Ectodermal cell (in vitro differentiated cells): ENCODE data around the gene CCDC183. TPM values are rescaled to one million over a fixed set of nuclear protein-coding genes. Genes with fewer than 3 reads are reported as not detected.

Experiments
- H3K27ac ChIP-seq: 2 replicates; pipeline ENCODE4 v1.7.0; 2013; ENCODE audit warnings: mild to moderate bottlenecking, low read depth, low read length; ENCODE audit not compliant: insufficient read depth, poor library complexity, severe bottlenecking
- H3K27me3 ChIP-seq: 2 replicates; pipeline ENCODE4 v1.7.0; 2013; ENCODE audit warnings: mild to moderate bottlenecking, low read length; ENCODE audit not compliant: insufficient read depth, control insufficient read depth, poor library complexity, severe bottlenecking
- H3K36me3 ChIP-seq: one replicate; pipeline ENCODE4 v1.7.0; 2013; ENCODE audit warnings: low read length; ENCODE audit not compliant: control insufficient read depth, insufficient read depth
- H3K4me1 ChIP-seq: one replicate; pipeline ENCODE4 v1.7.0; 2013; ENCODE audit warnings: low read length; ENCODE audit not compliant: control insufficient read depth, insufficient read depth
- H3K4me3 ChIP-seq: 2 replicates; pipeline ENCODE4 v1.7.0; 2013; ENCODE audit warnings: low read depth, low read length, control low read depth; ENCODE audit not compliant: insufficient read depth
- H3K9me3 ChIP-seq: 2 replicates; pipeline ENCODE4 v1.7.0; 2013; ENCODE audit warnings: mild to moderate bottlenecking, low read length, moderate library complexity; ENCODE audit not compliant: control insufficient read depth
- WGBS, 2 experiments: methylation state at CpG; one replicate each; pipeline ENCODE4 v1.1.7; 2013; ENCODE audit warnings: missing lambda C conversion rate in 2 of 2; 5-methylcytosine and 5-hydroxymethylcytosine counted together
- polyA plus RNA-seq, 4 experiments: library from polyadenylated mRNA; stranded (reverse); fragments of 50-300 nt; gene quantifications; one replicate each; pipeline ENCODE4 v1.2.3, GENCODE V29; 2013

The CCDC183 gene
- polyA plus RNA-seq (2013, experiment 1 of 4), result 3.1 TPM
- polyA plus RNA-seq (2013, experiment 2 of 4), result 5.2 TPM
- 5.2 TPM for polyA plus RNA-seq (2013, experiment 3 of 4)
- 6.2 TPM for polyA plus RNA-seq (2013, experiment 4 of 4)

- no peaks in the 10 kb centered on the region for H3K36me3 ChIP-seq
- no peak within 1 kb of the TSS for H3K4me3 ChIP-seq
- H3K9me3 ChIP-seq, result no peaks in the 10 kb centered on the region
- peaks cover 30% of the 10 kb centered on the region for H3K4me1 ChIP-seq
- WGBS, 2 experiments, result 81% methylated on average over 5 of the region's 5 CpGs
- peaks cover 17% of the 10 kb centered on the region for H3K27me3 ChIP-seq
- H3K27ac ChIP-seq, result peak within 1 kb of the TSS; percentile 33
Measured at GRCh38 chr9:136796238-136796774, at the start of gene CCDC183. Gene CCDC183, plus strand, starts transcription at chr9:136796338. Its CDS starts 60 bp downstream, at chr9:136796398.

GRCh38 chr9:136746621-136747020 is 49.5 kb upstream of the CCDC183 start:
- Histone ChIP-seq H3K9me3 (no peaks in the 10 kb centered on the region), H3K27ac (no peak overlapping the region), H3K4me3 (no peak overlapping the region), H3K4me1 (peaks cover 16% of the 10 kb centered on the region), H3K27me3 (no peaks in the 10 kb centered on the region), H3K36me3 (no peaks in the 10 kb centered on the region)
- 92 to 93% methylated on average over 18 of the region's 18 CpGs for WGBS, 2 experiments

GRCh38 chr9:136747161-136748060 is 48.7 kb upstream of the CCDC183 start:
- 92 to 93% methylated on average over 22 of the region's 22 CpGs for WGBS, 2 experiments
- no peak overlapping the region for H3K4me3 ChIP-seq

GRCh38 chr9:136748201-136748600 is 47.9 kb upstream of the CCDC183 start, which contains the start of gene LCN6:
Gene LCN6, minus strand, starts transcription at chr9:136748525. Its CDS starts 42 bp downstream, at chr9:136748483.
- Histone ChIP-seq H3K27me3 (no peaks in the 10 kb centered on the region), H3K27ac (no peak within 1 kb of the TSS), H3K4me3 (no peak within 1 kb of the TSS), H3K9me3 (no peaks in the 10 kb centered on the region), H3K36me3 (no peaks in the 10 kb centered on the region), H3K4me1 (peaks cover 1% of the 10 kb centered on the region)
- 82 to 85% methylated on average over 8 of the region's 8 CpGs for WGBS, 2 experiments

More at GRCh38 chr9:136747161-136748060, 48.7 kb upstream of the CCDC183 start:
- Histone ChIP-seq H3K27ac (no peak overlapping the region), H3K27me3 (no peaks in the 10 kb centered on the region), H3K36me3 (no peaks in the 10 kb centered on the region), H3K9me3 (no peaks in the 10 kb centered on the region), H3K4me1 (peaks cover 9% of the 10 kb centered on the region)

GRCh38 chr9:136748666-136749611 is 47.2 kb upstream of the CCDC183 start:
- Histone ChIP-seq H3K4me1 (no peaks in the 10 kb centered on the region), H3K27ac (no peak overlapping the region), H3K9me3 (no peaks in the 10 kb centered on the region), H3K36me3 (no peaks in the 10 kb centered on the region), H3K27me3 (no peaks in the 10 kb centered on the region), H3K4me3 (no peak overlapping the region)
- 91 to 93% methylated on average over 21 of the region's 21 CpGs for WGBS, 2 experiments

- 63 to 80% methylated on average over 2 of the region's 2 CpGs for WGBS, 2 experiments
- H3K9me3 ChIP-seq, result no peaks in the 10 kb centered on the region
- no peaks in the 10 kb centered on the region for H3K36me3 ChIP-seq
- no peak overlapping the region for H3K4me3 ChIP-seq
- H3K27me3 ChIP-seq, result no peaks in the 10 kb centered on the region
- H3K4me1 ChIP-seq, result peaks cover 4% of the 10 kb centered on the region
- no peak overlapping the region for H3K27ac ChIP-seq
Measured at GRCh38 chr9:136750526-136750925, 45.6 kb upstream of the CCDC183 start.

- no peaks in the 10 kb centered on the region for H3K36me3 ChIP-seq
- no peak overlapping the region for H3K4me3 ChIP-seq
- H3K9me3 ChIP-seq, result no peaks in the 10 kb centered on the region
- H3K27ac ChIP-seq, result no peak overlapping the region
- H3K4me1 ChIP-seq, result peaks cover 4% of the 10 kb centered on the region
- no peaks in the 10 kb centered on the region for H3K27me3 ChIP-seq
- 89 to 95% methylated on average over 1 of the region's 1 CpG for WGBS, 2 experiments
Measured at GRCh38 chr9:136751244-136751643, 44.9 kb upstream of the CCDC183 start.

- H3K4me3 ChIP-seq, result no peak overlapping the region
- no peak overlapping the region for H3K27ac ChIP-seq
- H3K27me3 ChIP-seq, result no peaks in the 10 kb centered on the region
- no peaks in the 10 kb centered on the region for H3K36me3 ChIP-seq
- H3K4me1 ChIP-seq, result peaks cover 4% of the 10 kb centered on the region
- H3K9me3 ChIP-seq, result no peaks in the 10 kb centered on the region
Measured at GRCh38 chr9:136751814-136752213, 44.3 kb upstream of the CCDC183 start.

- 88 to 89% methylated on average over 31 of the region's 31 CpGs for WGBS, 2 experiments
- H3K9me3 ChIP-seq, result no peaks in the 10 kb centered on the region
- peaks cover 4% of the 10 kb centered on the region for H3K4me1 ChIP-seq
- no peaks in the 10 kb centered on the region for H3K27me3 ChIP-seq
- no peaks in the 10 kb centered on the region for H3K36me3 ChIP-seq
- no peak overlapping the region for H3K27ac ChIP-seq
- no peak overlapping the region for H3K4me3 ChIP-seq
Measured at GRCh38 chr9:136753371-136754058, 42.6 kb upstream of the CCDC183 start.
